CD8-positive, alpha-beta memory T cell (primary cell): Measurements from ENCODE around the gene LRBA. TPM values are rescaled to one million over a fixed set of nuclear protein-coding genes. Genes with fewer than 3 reads are reported as not detected.

Experiments used
- CTCF ChIA-PET: fragments of 350-600 bp; sonication (Branson Sonifier 250); formaldehyde crosslinking; loops from one replicate; lab custom pipeline; 2021; ENCODE audit warnings: antibody characterized with exemption; lab: Charles Lee
- POLR2A ChIA-PET: fragments of 350-600 bp; sonication (Branson Sonifier 250); formaldehyde crosslinking; loops from one replicate; lab custom pipeline; 2021; ENCODE audit warnings: antibody characterized with exemption; lab: Charles Lee
- DNase-seq, 5 donors: peaks; one replicate each; pipeline versions ENCODE4 v3.0.0 to v3.0.0-alpha.2; 2020 to 2022; ENCODE audit warnings: mixed read lengths in 1 of 5
- H3K27ac ChIP-seq: one replicate; pipeline ENCODE4 v1.7.0; 2013; ENCODE audit warnings: low read depth, mild to moderate bottlenecking, low read length, moderate library complexity
- H3K27me3 ChIP-seq: 2 replicates; pipeline ENCODE4 v1.7.0; 2013; ENCODE audit warnings: low read length, mild to moderate bottlenecking; ENCODE audit not compliant: insufficient read depth, poor library complexity, severe bottlenecking
- H3K36me3 ChIP-seq: 2 replicates; pipeline ENCODE4 v1.7.0; 2013; ENCODE audit warnings: mild to moderate bottlenecking, low read length, moderate library complexity; ENCODE audit not compliant: insufficient read depth
- H3K4me1 ChIP-seq: 2 replicates; pipeline ENCODE4 v1.7.0; 2013; ENCODE audit warnings: mild to moderate bottlenecking, low read length, moderate library complexity; ENCODE audit not compliant: insufficient read depth
- H3K4me3 ChIP-seq: 2 replicates; pipeline ENCODE4 v1.7.0; 2013; ENCODE audit warnings: mild to moderate bottlenecking, low read length
- H3K9me3 ChIP-seq: 2 replicates; pipeline ENCODE4 v1.7.0; 2013; ENCODE audit warnings: mild to moderate bottlenecking, low read length
- H3K27ac Mint-ChIP-seq, 8 donors: one replicate each; pipeline ENCODE4 v1.8.0; 2020 to 2021; ENCODE audit warnings: mixed read lengths in 8 of 8, mild to moderate bottlenecking in 6 of 8, inconsistent platforms in 3 of 8, moderate library complexity in 3 of 8
- H3K27me3 Mint-ChIP-seq, 2 donors: one replicate each; pipeline ENCODE4 v1.8.0; 2020 to 2021; ENCODE audit warnings: mixed read lengths in 2 of 2, mild to moderate bottlenecking in 1 of 2, moderate library complexity in 1 of 2
- H3K36me3 Mint-ChIP-seq, 3 donors: one replicate each; pipeline ENCODE4 v1.8.0; 2020 to 2021; ENCODE audit warnings: mixed read lengths in 3 of 3, inconsistent platforms in 1 of 3, mild to moderate bottlenecking in 1 of 3
- H3K4me1 Mint-ChIP-seq, 3 donors: one replicate each; pipeline ENCODE4 v1.8.0; 2020 to 2021; ENCODE audit warnings: mixed read lengths in 3 of 3, inconsistent platforms in 1 of 3, mild to moderate bottlenecking in 1 of 3
- H3K4me3 Mint-ChIP-seq, 7 donors: one replicate each; pipeline ENCODE4 v1.8.0; 2020 to 2021; ENCODE audit warnings: mixed read lengths in 7 of 7, mild to moderate bottlenecking in 6 of 7, moderate library complexity in 4 of 7, inconsistent platforms in 2 of 7
- H3K9me3 Mint-ChIP-seq, 5 donors: one replicate each; pipeline ENCODE4 v1.8.0; 2020 to 2022; ENCODE audit warnings: mixed read lengths in 5 of 5, mild to moderate bottlenecking in 3 of 5, moderate library complexity in 2 of 5, inconsistent platforms in 1 of 5
- polyA plus RNA-seq: library from polyadenylated mRNA; unstranded; fragments of 300-500 nt; fragmentation: Illumina TruSeq; gene quantifications from one replicate; pipeline ENCODE4 v1.2.3, GENCODE V29; 2021
- total RNA-seq, 2 experiments: library from RNA; stranded (reverse); gene quantifications; one replicate each; pipeline ENCODE4 v1.2.3, GENCODE V29; 2021

LRBA gene
- total and polyA plus RNA-seq, 3 experiments from 2014 or later: 25.9 to 61.9 (median 56.4) TPM

- H3K27me3 ChIP-seq: no peaks in the 10 kb centered on the region
- Mint-ChIP-seq H3K27me3 (no peaks in the 10 kb centered on the region), H3K36me3 (peaks cover 23 to 36% (median 27%) of the 10 kb centered on the region in 3 donors), H3K27ac (no peak overlapping the region), H3K4me1 (no peaks in the 10 kb centered on the region), H3K9me3 (no peaks in the 10 kb centered on the region), H3K4me3 (no peak overlapping the region)
- no peak for DNase-seq
- ChIA-PET POLR2A (no interaction called here), CTCF (no interaction called here)
- H3K27ac ChIP-seq: no peak overlapping the region
- H3K4me1 ChIP-seq: no peaks in the 10 kb centered on the region
- H3K4me3 ChIP-seq: no peak overlapping the region
- peaks cover 4% of the 10 kb centered on the region for H3K36me3 ChIP-seq
- no peaks in the 10 kb centered on the region for H3K9me3 ChIP-seq
Measured at GRCh38 chr4:150345207-150345744, 669.8 kb downstream of the LRBA start.

GRCh38 chr4:150343796-150344195 lies 671.3 kb downstream of the LRBA start:
- DNase-seq: no peak
- no peak overlapping the region for H3K4me3 Mint-ChIP-seq
- peak overlapping the region in 1 of 8 donors; percentile 76 for H3K27ac Mint-ChIP-seq
- no peaks in the 10 kb centered on the region for H3K27me3 Mint-ChIP-seq
- no peaks in the 10 kb centered on the region for H3K9me3 ChIP-seq
- no peaks in the 10 kb centered on the region for H3K9me3 Mint-ChIP-seq
- peaks cover 2% of the 10 kb centered on the region for H3K36me3 ChIP-seq
- ChIA-PET CTCF (no interaction called here), POLR2A (no interaction called here)
- no peaks in the 10 kb centered on the region for H3K4me1 Mint-ChIP-seq
- no peak overlapping the region for H3K27ac ChIP-seq
- no peaks in the 10 kb centered on the region for H3K27me3 ChIP-seq
- peaks cover 22 to 32% (median 24%) of the 10 kb centered on the region in 3 donors for H3K36me3 Mint-ChIP-seq
- H3K4me3 ChIP-seq: no peak overlapping the region
- no peaks in the 10 kb centered on the region for H3K4me1 ChIP-seq

DNA sequence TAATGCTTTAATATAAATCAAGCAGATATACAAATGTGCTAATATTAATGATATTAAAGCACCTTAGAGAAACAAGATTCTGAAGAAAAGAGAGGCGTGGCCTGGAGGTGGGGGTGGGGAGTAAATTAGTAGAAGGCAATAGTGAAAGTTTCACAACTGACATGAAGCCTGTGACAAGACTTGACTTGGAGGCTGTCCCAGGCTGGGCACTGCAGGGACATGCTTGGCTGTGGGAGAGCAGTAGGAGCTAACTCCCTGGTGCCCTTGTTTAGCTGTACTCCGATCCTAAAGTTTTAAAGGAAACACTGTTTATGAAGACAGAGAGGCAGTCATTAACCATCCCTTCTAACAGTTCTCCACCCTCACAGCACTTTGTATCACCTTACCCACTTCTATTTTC lies 672.1 kb downstream of the LRBA start:
- H3K27ac Mint-ChIP-seq: no peak overlapping the region
- Histone ChIP-seq H3K36me3 (no peaks in the 10 kb centered on the region), H3K27ac (no peak overlapping the region), H3K27me3 (no peaks in the 10 kb centered on the region), H3K4me3 (no peak overlapping the region), H3K4me1 (no peaks in the 10 kb centered on the region), H3K9me3 (no peaks in the 10 kb centered on the region)
- DNase-seq: no peak
- H3K9me3 Mint-ChIP-seq: no peaks in the 10 kb centered on the region
- H3K4me1 Mint-ChIP-seq: no peaks in the 10 kb centered on the region
- no peak overlapping the region for H3K4me3 Mint-ChIP-seq
- peaks cover 19 to 31% (median 21%) of the 10 kb centered on the region in 3 donors for H3K36me3 Mint-ChIP-seq
- ChIA-PET CTCF (no interaction called here), POLR2A (no interaction called here)
- no peaks in the 10 kb centered on the region for H3K27me3 Mint-ChIP-seq

- POLR2A ChIA-PET: no interaction called here
- H3K27me3 Mint-ChIP-seq: no peaks in the 10 kb centered on the region
Measured at GRCh38 chr4:150337734-150338133, 677.4 kb downstream of the LRBA start.

GRCh38 chr4:150336676-150337412 lies 678.2 kb downstream of the LRBA start:
- Histone ChIP-seq H3K27ac (no peak overlapping the region), H3K9me3 (no peaks in the 10 kb centered on the region), H3K4me3 (no peak overlapping the region), H3K4me1 (no peaks in the 10 kb centered on the region), H3K36me3 (no peaks in the 10 kb centered on the region), H3K27me3 (no peaks in the 10 kb centered on the region)
- H3K36me3 Mint-ChIP-seq: peaks cover 10 to 25% (median 15%) of the 10 kb centered on the region in 3 donors
- no peaks in the 10 kb centered on the region for H3K27me3 Mint-ChIP-seq
- ChIA-PET POLR2A (no interaction called here), CTCF (no interaction called here)
- no peak overlapping the region for H3K4me3 Mint-ChIP-seq
- no peak for DNase-seq
- H3K9me3 Mint-ChIP-seq: no peaks in the 10 kb centered on the region
- peaks cover 0 to 6% (median 2%) of the 10 kb centered on the region in 3 donors for H3K4me1 Mint-ChIP-seq
- H3K27ac Mint-ChIP-seq: no peak overlapping the region

More at GRCh38 chr4:150337734-150338133, 677.4 kb downstream of the LRBA start:
- CTCF ChIA-PET: no interaction called here
- Histone ChIP-seq H3K4me3 (no peak overlapping the region), H3K9me3 (no peaks in the 10 kb centered on the region), H3K27ac (no peak overlapping the region), H3K27me3 (no peaks in the 10 kb centered on the region), H3K4me1 (no peaks in the 10 kb centered on the region), H3K36me3 (no peaks in the 10 kb centered on the region)
- DNase-seq: no peak
- no peaks in the 10 kb centered on the region for H3K9me3 Mint-ChIP-seq
- peaks cover 11 to 26% (median 20%) of the 10 kb centered on the region in 3 donors for H3K36me3 Mint-ChIP-seq
- no peak overlapping the region for H3K4me3 Mint-ChIP-seq
- H3K27ac Mint-ChIP-seq: no peak overlapping the region
- H3K4me1 Mint-ChIP-seq: no peaks in the 10 kb centered on the region

DNA sequence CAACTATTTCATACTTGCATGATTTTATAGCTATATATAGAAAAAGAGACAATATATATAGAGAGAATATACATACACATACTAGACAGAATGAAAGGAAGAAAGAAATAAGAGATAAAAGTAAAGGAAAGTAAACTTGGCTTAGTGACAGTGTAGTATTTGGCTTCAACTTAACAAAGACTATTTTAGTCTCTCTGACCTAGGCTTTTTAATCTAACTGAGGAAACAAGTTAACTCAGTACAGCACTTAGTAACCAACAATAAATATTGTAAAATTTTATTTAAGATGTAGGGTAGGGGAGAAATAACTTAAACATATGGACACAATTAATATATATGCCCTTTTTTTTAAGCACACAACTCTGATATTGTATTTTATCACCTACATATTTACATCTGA lies 682.1 kb downstream of the LRBA start:
- no peaks in the 10 kb centered on the region for H3K9me3 ChIP-seq
- Mint-ChIP-seq H3K4me1 (peaks cover 0 to 7% (median 4%) of the 10 kb centered on the region in 3 donors), H3K27ac (no peak overlapping the region), H3K4me3 (no peak overlapping the region), H3K27me3 (no peaks in the 10 kb centered on the region), H3K9me3 (no peaks in the 10 kb centered on the region), H3K36me3 (peaks cover 6 to 9% (median 6%) of the 10 kb centered on the region in 3 donors)
- ChIA-PET CTCF (no interaction called here), POLR2A (no interaction called here)
- H3K27me3 ChIP-seq: no peaks in the 10 kb centered on the region
- H3K4me1 ChIP-seq: no peaks in the 10 kb centered on the region
- H3K4me3 ChIP-seq: no peak overlapping the region
- no peak overlapping the region for H3K27ac ChIP-seq
- DNase-seq: no peak
- H3K36me3 ChIP-seq: no peaks in the 10 kb centered on the region

DNA sequence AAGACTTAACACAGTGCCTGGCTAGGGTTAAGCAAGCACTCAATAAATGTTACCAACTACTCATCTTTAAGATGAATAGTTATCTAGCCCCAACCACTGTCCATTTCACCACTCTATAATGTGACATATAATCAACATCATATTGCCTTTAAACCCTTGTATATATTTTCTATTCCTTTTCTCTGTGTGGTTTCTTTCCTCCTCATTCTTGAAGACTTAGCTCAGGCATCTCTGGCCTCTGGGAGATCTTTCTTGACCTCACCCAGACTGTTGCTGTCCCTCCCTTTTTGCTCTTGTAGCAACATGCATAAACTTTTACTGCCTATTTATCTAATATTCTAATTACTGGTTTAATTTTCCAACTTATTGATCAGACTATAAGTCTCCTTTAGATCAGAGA lies 683.0 kb downstream of the LRBA start:
- no peaks in the 10 kb centered on the region for H3K27me3 Mint-ChIP-seq
- no peak overlapping the region for H3K4me3 Mint-ChIP-seq
- peaks cover 0 to 14% (median 4%) of the 10 kb centered on the region in 3 donors for H3K4me1 Mint-ChIP-seq
- Histone ChIP-seq H3K9me3 (no peaks in the 10 kb centered on the region), H3K4me1 (no peaks in the 10 kb centered on the region), H3K4me3 (no peak overlapping the region), H3K36me3 (no peaks in the 10 kb centered on the region), H3K27ac (no peak overlapping the region), H3K27me3 (no peaks in the 10 kb centered on the region)
- CTCF ChIA-PET: no interaction called here
- peaks cover 2 to 6% (median 5%) of the 10 kb centered on the region in 3 donors for H3K36me3 Mint-ChIP-seq
- POLR2A ChIA-PET: no interaction called here
- peak overlapping the region in 2 of 8 donors; percentile 26 to 32 for H3K27ac Mint-ChIP-seq
- no peak for DNase-seq
- no peaks in the 10 kb centered on the region for H3K9me3 Mint-ChIP-seq

GRCh38 chr4:150329373-150329772 lies 685.7 kb downstream of the LRBA start:
- Histone ChIP-seq H3K36me3 (peaks cover 4% of the 10 kb centered on the region), H3K9me3 (no peaks in the 10 kb centered on the region), H3K4me3 (no peak overlapping the region), H3K4me1 (no peaks in the 10 kb centered on the region), H3K27ac (no peak overlapping the region), H3K27me3 (no peaks in the 10 kb centered on the region)
- Mint-ChIP-seq H3K4me1 (peaks cover 0 to 30% (median 4%) of the 10 kb centered on the region in 3 donors), H3K27ac (no peak overlapping the region), H3K9me3 (no peaks in the 10 kb centered on the region), H3K27me3 (no peaks in the 10 kb centered on the region), H3K36me3 (peaks cover 0 to 20% (median 6%) of the 10 kb centered on the region in 3 donors), H3K4me3 (no peak overlapping the region)
- ChIA-PET POLR2A (no interaction called here), CTCF (no interaction called here)
- no peak for DNase-seq
